MCF 10A (cell line): ENCODE measurements around the gene TMIGD1. TPM values are rescaled to one million over a fixed set of nuclear protein-coding genes. Genes with fewer than 3 reads are reported as not detected.
"Not testable (repeated sequence)": the region's sequence is repeated elsewhere in the genome, so short reads cannot be mapped to it uniquely, and the experiment has no call there.

Experiments
- BruUV-seq: library from RNA; stranded (reverse); fragments of 400-500 nt; replicated peaks from 2 replicates; lab custom pipeline; 2021; lab: Mats Ljungman, UMichigan
- CTCF ChIA-PET: fragments of 300-600 bp; sonication (Branson Sonifier 250); formaldehyde crosslinking; extraction: SDS; loops from one replicate; lab custom pipeline; 2021; ENCODE audit warnings: antibody characterized with exemption, inconsistent platforms; lab: Yijun Ruan, JAX
- POLR2A ChIA-PET: fragments of 300-600, 350-650 bp; sonication (Branson Sonifier 250); formaldehyde crosslinking; extraction: SDS; loops from one replicate; lab custom pipeline; 2020; ENCODE audit warnings: antibody characterized with exemption, inconsistent platforms; lab: Yijun Ruan, JAX
- DNase-seq: peaks from one replicate; pipeline ENCODE4 v3.0.0-alpha.2; 2018; ENCODE audit not compliant: unreplicated experiment
- H3K27ac Mint-ChIP-seq: one replicate; pipeline ENCODE4 v1.8.0; 2022; ENCODE audit warnings: mild to moderate bottlenecking, low read depth, mixed read lengths; ENCODE audit not compliant: unreplicated experiment
- H3K27me3 Mint-ChIP-seq: one replicate; pipeline ENCODE4 v1.8.0; 2022; ENCODE audit warnings: mixed read lengths; ENCODE audit not compliant: insufficient read depth, unreplicated experiment
- H3K36me3 Mint-ChIP-seq: one replicate; pipeline ENCODE4 v1.8.0; 2022; ENCODE audit warnings: mild to moderate bottlenecking, moderate library complexity, mixed read lengths; ENCODE audit not compliant: insufficient read depth, unreplicated experiment
- H3K4me1 Mint-ChIP-seq: one replicate; pipeline ENCODE4 v1.8.0; 2022; ENCODE audit warnings: mixed read lengths; ENCODE audit not compliant: insufficient read depth, unreplicated experiment
- H3K4me3 Mint-ChIP-seq: one replicate; pipeline ENCODE4 v1.8.0; 2022; ENCODE audit warnings: mild to moderate bottlenecking, moderate library complexity, mixed read lengths; ENCODE audit not compliant: unreplicated experiment
- H3K9me3 Mint-ChIP-seq: one replicate; pipeline ENCODE4 v1.8.0; 2022; ENCODE audit warnings: mixed read lengths; ENCODE audit not compliant: unreplicated experiment
- CTCF ChIP-seq: fragments of 200-600 bp; IDR thresholded peaks from one replicate; pipeline ENCODE4 v1.8.0; 2022; ENCODE audit warnings: antibody characterized with exemption, mild to moderate bottlenecking; ENCODE audit not compliant: unreplicated experiment
- intact Hi-C: fragments of 100-400 bp; cut with micrococcal nuclease; formaldehyde crosslinking; loops from 2 replicates; pipeline ENCODE4 v1.14.1; 2022
- total RNA-seq: library from RNA; stranded (reverse); gene quantifications from 2 replicates; pipeline ENCODE4 v1.2.3, GENCODE V29; 2022

The TMIGD1 gene
- total RNA-seq, 1 experiment from 2014 or later = not detected

GRCh38 chr17:30352240-30352814 lies 18.5 kb upstream of the TMIGD1 start:
- no peaks in the 10 kb centered on the region for H3K4me1 Mint-ChIP-seq
- BruUV-seq = no TSS peak
- no peak for TF ChIP-seq CTCF
- CTCF ChIA-PET = interaction anchor here (0.6 kb wide), 3 partner anchors 11 to 448 kb away, joined by 3 to 5 read pairs (median 4); no protein-coding TSS in a partner anchor
- no peak overlapping the region for H3K27ac Mint-ChIP-seq
- no peak for DNase-seq
- intact Hi-C loops = no loop called here
- POLR2A ChIA-PET = no interaction called here
- no peaks in the 10 kb centered on the region for H3K36me3 Mint-ChIP-seq
- H3K9me3 Mint-ChIP-seq = no peaks in the 10 kb centered on the region
- H3K27me3 Mint-ChIP-seq = no peaks in the 10 kb centered on the region
- no peak overlapping the region for H3K4me3 Mint-ChIP-seq

GRCh38 chr17:30351735-30352134 lies 17.9 kb upstream of the TMIGD1 start:
- DNase-seq = no peak
- no peak for TF ChIP-seq CTCF
- Mint-ChIP-seq H3K4me3 (no peak overlapping the region), H3K4me1 (no peaks in the 10 kb centered on the region), H3K27ac (no peak overlapping the region), H3K36me3 (no peaks in the 10 kb centered on the region), H3K27me3 (no peaks in the 10 kb centered on the region), H3K9me3 (no peaks in the 10 kb centered on the region)
- ChIA-PET POLR2A (no interaction called here), CTCF (interaction anchor here (0.6 to 1.1 kb wide), 2 partner anchors 11 to 15 kb away, joined by 4 read pairs; no protein-coding TSS in a partner anchor)
- intact Hi-C loops = no loop called here
- no TSS peak for BruUV-seq

GRCh38 chr17:30351263-30351662 lies 17.4 kb upstream of the TMIGD1 start:
- CTCF ChIA-PET = interaction anchor here (1.1 kb wide), 1 partner anchor 15 kb away, joined by 4 read pairs; no protein-coding TSS in a partner anchor
- H3K27me3 Mint-ChIP-seq, H3K4me1 Mint-ChIP-seq, H3K9me3 Mint-ChIP-seq, H3K27ac Mint-ChIP-seq, intact Hi-C loops, BruUV-seq, H3K4me3 Mint-ChIP-seq, POLR2A ChIA-PET, H3K36me3 Mint-ChIP-seq, DNase-seq: not testable (repeated sequence)

- no peak for DNase-seq
- TF ChIP-seq CTCF = no peak
- H3K4me1 Mint-ChIP-seq = peaks cover 9% of the 10 kb centered on the region
- H3K9me3 Mint-ChIP-seq = no peaks in the 10 kb centered on the region
- no peaks in the 10 kb centered on the region for H3K27me3 Mint-ChIP-seq
- no peak overlapping the region for H3K27ac Mint-ChIP-seq
- H3K36me3 Mint-ChIP-seq = no peaks in the 10 kb centered on the region
- ChIA-PET CTCF (interaction anchor here (0.6 to 1.5 kb wide), 2 partner anchors 9 to 126 kb away, joined by 3 to 5 read pairs; no protein-coding TSS in a partner anchor), POLR2A (no interaction called here)
- intact Hi-C loops = no loop called here
- no TSS peak for BruUV-seq
- no peak overlapping the region for H3K4me3 Mint-ChIP-seq
Measured at GRCh38 chr17:30349252-30349651, 15.4 kb upstream of the TMIGD1 start.
